ENCODE results near the gene LYPD8.

The LYPD8 gene

GRCh38 chr1:248756636-248757035 lies 1.1 kb upstream of the LYPD8 start:
- no peak for DNase-seq

- DNase-seq: no peak
Measured at GRCh38 chr1:248756151-248756550, 592 bp upstream of the LYPD8 start.

DNA sequence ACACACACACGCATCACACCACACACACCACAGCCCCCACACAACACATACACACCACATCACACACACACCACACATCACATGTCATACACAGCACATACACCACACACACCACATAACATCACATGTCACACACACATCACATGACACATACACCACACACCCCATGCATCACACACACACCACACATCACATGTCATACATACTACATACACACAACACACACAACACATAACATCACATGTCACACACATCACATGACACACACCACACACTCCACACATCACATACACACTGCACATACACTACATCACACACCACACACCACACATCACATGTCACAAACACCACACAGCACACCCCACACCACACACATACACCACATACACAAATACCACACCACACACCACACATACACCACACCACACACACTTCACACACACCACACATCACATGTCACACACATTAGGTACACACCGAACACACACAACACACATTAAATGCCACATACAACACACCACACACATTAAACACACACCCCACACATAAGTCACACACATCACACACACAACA lies 1.8 kb downstream of the LYPD8 start:
- no peak for DNase-seq

GRCh38 chr1:248753029-248753594 lies 2.4 kb downstream of the LYPD8 start:
- DNase-seq: no peak

GRCh38 chr1:248752161-248753028 lies 3.2 kb downstream of the LYPD8 start:
- no peak for DNase-seq

- DNase-seq: no peak
Measured at GRCh38 chr1:248751635-248752034, 3.9 kb downstream of the LYPD8 start.

GRCh38 chr1:248751142-248751541 lies 4.4 kb downstream of the LYPD8 start:
- DNase-seq: no peak

GRCh38 chr1:248750496-248750895 lies 5.1 kb downstream of the LYPD8 start:
- no peak for DNase-seq

DNA sequence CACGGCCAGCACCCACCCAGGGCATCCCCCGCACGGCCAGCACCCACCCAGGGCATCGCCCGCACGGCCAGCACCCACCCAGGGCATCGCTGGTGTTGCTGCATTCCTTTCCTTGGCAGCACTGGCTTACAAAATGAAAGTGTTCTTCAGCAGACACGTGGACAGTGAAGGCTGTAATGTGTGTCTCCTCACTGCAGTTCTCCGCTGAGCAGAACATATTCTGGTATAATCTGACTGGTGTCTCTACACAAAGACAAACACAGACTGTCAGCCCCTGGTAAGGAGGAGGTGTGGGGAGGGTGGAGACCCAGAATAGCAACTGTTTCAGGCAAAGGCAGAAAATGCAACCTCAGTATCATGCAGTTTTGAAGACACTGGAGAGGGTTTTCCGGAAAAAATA lies 7.3 kb downstream of the LYPD8 start:
- DNase-seq: no peak

DNA sequence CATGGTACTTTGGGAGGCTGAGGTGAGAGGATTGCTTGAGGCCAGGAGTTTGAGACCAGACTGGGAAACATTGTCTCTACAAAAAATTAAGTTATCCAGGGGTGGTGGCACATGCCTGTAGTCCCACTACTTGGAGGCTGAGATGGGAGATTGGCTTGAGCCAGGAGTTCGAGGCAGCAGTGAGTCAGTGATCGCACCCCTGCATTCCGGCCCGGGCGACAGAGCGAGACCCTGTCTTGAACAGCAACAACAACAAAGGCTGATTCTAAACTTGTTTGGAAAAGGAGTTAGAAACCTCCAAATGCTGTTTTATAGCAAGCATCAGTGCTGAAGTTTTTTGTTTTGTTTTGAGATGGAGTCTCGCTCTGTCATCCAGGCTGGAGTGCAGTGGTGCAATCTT lies 14.7 kb downstream of the LYPD8 start:
- DNase-seq: no peak

DNA sequence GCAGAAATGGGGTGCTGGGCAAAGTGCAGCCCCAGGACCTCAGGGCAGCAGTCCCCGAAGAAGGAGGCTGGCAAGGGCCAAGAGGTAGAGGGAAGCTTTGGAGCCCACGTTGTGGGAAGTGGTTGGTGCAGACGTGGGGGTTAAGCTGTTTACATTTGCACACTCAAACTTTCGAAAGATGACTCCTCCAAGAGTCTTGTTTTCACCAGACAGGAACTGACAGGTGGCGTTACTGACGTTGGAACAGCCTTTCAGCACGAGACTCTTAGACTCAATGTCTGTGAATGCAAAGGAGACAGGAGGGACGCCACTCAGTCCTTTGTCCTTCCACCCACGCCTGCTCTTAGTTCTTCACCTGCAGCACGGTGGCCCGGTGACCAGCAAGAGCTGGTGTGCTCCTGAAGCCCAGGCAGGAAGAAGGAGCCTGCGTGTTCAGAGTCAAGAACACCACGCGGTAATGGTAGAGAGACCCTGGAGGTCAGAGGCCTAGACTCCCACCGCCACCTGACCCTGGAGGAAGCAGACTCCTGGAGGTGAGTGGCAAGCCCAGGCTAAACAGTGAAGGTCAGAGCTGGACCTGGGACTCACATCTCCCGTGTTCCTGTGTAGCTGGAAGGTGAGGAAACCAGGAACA lies 15.9 kb downstream of the LYPD8 start:
- no peak for DNase-seq

DNA sequence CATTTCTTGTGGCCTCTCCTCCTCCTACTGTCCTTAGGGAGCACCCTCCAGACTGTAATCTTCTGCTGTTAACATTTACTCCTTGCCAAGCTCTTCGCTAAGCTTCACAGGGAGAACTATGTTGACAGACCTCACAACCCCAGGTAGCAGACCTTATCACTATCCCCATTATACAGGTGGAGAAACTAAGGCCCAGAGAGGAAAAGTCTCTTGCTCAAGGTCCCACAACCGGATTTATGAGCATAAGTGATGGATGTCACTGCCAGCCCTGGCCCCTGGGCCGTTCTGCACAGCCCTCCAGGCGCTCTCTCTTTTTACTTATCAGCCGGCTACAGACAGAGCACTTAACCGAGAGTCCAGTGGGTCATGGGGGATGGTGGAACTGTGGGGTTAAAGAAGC lies 18.1 kb downstream of the LYPD8 start:
- no peak for DNase-seq

DNA sequence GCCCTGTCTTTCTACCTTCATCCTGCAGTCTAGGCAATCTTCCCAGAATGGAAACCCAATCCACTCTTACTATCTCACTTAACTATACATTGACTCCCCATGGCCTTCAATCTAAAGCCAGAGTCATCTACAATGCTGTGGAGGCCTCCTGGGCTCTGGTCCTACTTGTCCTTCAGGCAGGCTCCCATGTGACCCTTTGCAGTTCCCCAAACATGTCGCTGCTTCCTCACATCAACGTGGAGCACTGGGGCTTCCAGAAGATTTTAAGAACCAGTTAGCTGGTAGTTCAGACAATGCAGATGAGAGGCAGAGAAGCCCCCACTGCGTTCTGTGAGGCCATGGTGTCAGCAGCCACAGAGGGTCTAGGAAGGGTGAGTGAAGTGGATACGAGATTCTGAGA lies 18.6 kb downstream of the LYPD8 start:
- DNase-seq: no peak

- no peak for DNase-seq
Measured at GRCh38 chr1:248733566-248733965, 22.0 kb downstream of the LYPD8 start.

DNA sequence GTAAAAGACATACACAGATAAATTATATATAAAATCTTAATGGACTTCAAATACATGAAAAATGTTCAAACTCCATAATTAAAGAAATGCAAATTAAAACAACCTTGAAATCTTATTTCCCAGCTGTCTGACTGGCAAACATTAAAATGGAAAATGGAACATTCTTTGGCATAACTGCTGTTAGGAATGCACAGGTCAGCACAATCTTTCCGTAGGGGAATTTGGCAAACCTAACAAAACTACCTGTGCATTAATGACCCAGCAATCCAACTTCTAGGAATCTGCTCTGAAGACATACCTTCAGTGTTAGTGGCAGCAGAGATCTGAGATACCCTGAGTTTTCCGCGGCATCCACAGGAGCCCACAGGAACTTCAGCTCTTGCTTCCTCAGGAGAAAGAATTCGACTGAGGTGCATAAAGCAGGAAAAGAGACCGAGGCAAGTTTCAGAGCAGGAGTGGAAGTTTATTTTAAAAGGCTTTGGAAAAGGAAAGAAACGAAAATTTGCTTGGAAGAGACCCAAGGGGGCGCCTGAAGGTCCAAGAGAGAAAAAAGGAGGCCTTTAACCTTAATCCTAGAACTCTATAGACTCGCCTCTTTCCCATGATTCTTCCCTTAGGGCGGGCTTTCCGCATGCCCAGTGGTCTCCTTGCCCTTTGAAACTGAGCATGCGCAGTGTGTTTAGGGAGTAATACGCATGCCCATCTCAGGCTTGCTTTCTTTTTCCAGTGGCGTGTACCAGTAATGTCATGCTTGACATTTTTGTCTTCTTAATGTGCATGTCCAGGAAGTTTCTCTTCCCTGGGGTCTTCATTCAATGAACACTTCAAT lies 24.8 kb downstream of the LYPD8 start:
- DNase-seq: no peak

- no peak for DNase-seq
Measured at GRCh38 chr1:248714248-248714647, 41.3 kb downstream of the LYPD8 start.

- DNase-seq: no peak
Measured at GRCh38 chr1:248710305-248710900, 45.2 kb downstream of the LYPD8 start.

DNA sequence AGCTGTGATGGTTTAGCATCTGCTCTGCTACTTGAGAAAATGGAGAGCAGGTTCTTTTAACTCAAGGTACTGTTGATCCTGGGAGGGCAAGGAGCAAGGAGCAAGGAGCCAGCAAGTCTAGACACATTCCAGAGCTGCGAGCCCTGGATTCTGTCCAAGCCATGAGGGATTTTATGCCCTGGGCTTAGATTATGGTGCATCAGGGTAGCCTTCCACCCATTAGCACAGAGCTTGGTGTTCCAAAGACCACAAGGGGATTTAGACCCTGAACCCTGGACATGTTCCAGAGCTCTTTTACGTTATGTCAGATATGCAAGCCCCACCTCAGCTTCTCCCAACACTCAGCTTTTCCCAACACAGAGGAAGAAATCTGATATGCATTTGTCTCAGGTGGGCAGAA lies 51.0 kb downstream of the LYPD8 start:
- DNase-seq: no peak

GRCh38 chr1:248703674-248704073 lies 51.9 kb downstream of the LYPD8 start:
- no peak for DNase-seq

GRCh38 chr1:248702714-248703113 lies 52.8 kb downstream of the LYPD8 start, which contains the start of gene OR14I1:
Gene OR14I1 (minus strand): TSS chr1:248702766.
- DNase-seq: no peak

GRCh38 chr1:248699099-248699498 lies 56.5 kb downstream of the LYPD8 start:
- DNase-seq: no peak

DNA sequence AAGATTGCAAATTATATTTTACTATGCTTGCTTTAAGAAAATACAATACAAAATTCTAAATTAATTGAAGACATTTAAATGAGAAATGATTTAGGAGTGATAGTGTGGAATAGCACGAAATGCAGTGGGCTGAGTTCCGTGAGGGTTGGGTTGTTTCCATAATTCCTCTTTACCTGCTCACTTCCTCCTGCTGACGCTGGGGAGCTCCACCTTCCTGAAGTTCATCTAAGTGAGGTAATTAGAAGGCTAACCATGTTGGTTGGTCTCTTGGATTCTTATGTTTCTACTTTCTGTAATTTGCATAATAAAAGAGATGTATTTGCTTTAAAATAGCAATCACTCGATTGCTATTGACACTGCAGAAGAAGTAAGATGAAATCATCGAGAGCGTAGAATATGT lies 57.7 kb downstream of the LYPD8 start:
- no peak for DNase-seq

Data from fibroblast of skin of right quadriceps (primary cell).